Neural progenitor cell (in vitro differentiated cells): ENCODE data around the gene CISD3. TPM values are rescaled to one million over a fixed set of nuclear protein-coding genes. Genes with fewer than 3 reads are reported as not detected.

Experiments
- DNase-seq: peaks from one replicate; pipeline ENCODE4 v3.0.0-alpha.2; 2016; ENCODE audit warnings: low spot score
- H2AFZ ChIP-seq: fragments of 200-600 bp; sonication (generic); replicated peaks from 2 replicates; pipeline ENCODE4 v1.6.1; 2016; ENCODE audit warnings: antibody characterized with exemption
- H3F3A ChIP-seq: fragments of 200-600 bp; sonication (generic); 2 replicates; pipeline ENCODE4 v1.6.1; 2016; ENCODE audit warnings: antibody characterized with exemption, low read depth
- H3K27ac ChIP-seq: fragments of 200-600 bp; sonication (generic); 2 replicates; pipeline ENCODE4 v1.5.1; 2016; ENCODE audit warnings: mild to moderate bottlenecking
- H3K27me3 ChIP-seq: fragments of 200-600 bp; sonication (generic); 2 replicates; pipeline ENCODE4 v1.6.1; 2016; ENCODE audit warnings: mild to moderate bottlenecking, moderate library complexity
- H3K36me3 ChIP-seq: fragments of 200-600 bp; sonication (generic); 2 replicates; pipeline ENCODE4 v1.5.1; 2016
- H3K4me1 ChIP-seq: fragments of 200-600 bp; sonication (generic); 2 replicates; pipeline ENCODE4 v1.6.1; 2016; ENCODE audit warnings: mixed run types
- H3K4me2 ChIP-seq: fragments of 200-600 bp; sonication (generic); 2 replicates; pipeline ENCODE4 v1.6.1; 2016
- H3K4me3 ChIP-seq: fragments of 200-600 bp; sonication (generic); 2 replicates; pipeline ENCODE4 v1.5.1; 2016
- H3K79me2 ChIP-seq: fragments of 200-600 bp; sonication (generic); 2 replicates; pipeline ENCODE4 v1.6.1; 2016; ENCODE audit warnings: low read depth
- H3K9ac ChIP-seq: fragments of 200-600 bp; sonication (generic); 2 replicates; pipeline ENCODE4 v1.6.1; 2016
- H3K9me3 ChIP-seq: fragments of 200-600 bp; sonication (generic); 2 replicates; pipeline ENCODE4 v1.5.1; 2016; ENCODE audit warnings: low read depth
- H4K20me1 ChIP-seq: fragments of 200-600 bp; sonication (generic); 2 replicates; pipeline ENCODE4 v1.6.1; 2016; ENCODE audit warnings: low read depth
- H3K27ac Mint-ChIP-seq: 3 replicates; pipeline ENCODE4 v1.8.0; 2021; ENCODE audit warnings: mixed read lengths
- H3K27me3 Mint-ChIP-seq: 2 replicates; pipeline ENCODE4 v1.8.0; 2022; ENCODE audit warnings: low read depth, mild to moderate bottlenecking, inconsistent platforms, moderate library complexity, mixed read lengths; ENCODE audit not compliant: insufficient read depth
- H3K36me3 Mint-ChIP-seq: 3 replicates; pipeline ENCODE4 v1.8.0; 2021; ENCODE audit warnings: mixed read lengths
- H3K4me1 Mint-ChIP-seq: 3 replicates; pipeline ENCODE4 v1.8.0; 2021; ENCODE audit warnings: mixed read lengths
- H3K4me3 Mint-ChIP-seq: 3 replicates; pipeline ENCODE4 v1.8.0; 2021; ENCODE audit warnings: mild to moderate bottlenecking, moderate library complexity, mixed read lengths
- H3K9me3 Mint-ChIP-seq: 3 replicates; pipeline ENCODE4 v1.8.0; 2020; ENCODE audit warnings: mixed read lengths
- EZH2 ChIP-seq: fragments of 200-600 bp; sonication (generic); IDR thresholded peaks from 2 replicates; pipeline ENCODE4 v1.6.1; 2017; ENCODE audit warnings: antibody characterized with exemption, mild to moderate bottlenecking, moderate library complexity
- EZH2phosphoT487 ChIP-seq: fragments of 200-600 bp; sonication (generic); IDR thresholded peaks from 2 replicates; pipeline ENCODE4 v1.6.1; 2017; ENCODE audit warnings: antibody characterized with exemption
- total RNA-seq: library from RNA; depleted of rRNA; stranded (reverse); fragments of >200 nt; gene quantifications from 2 replicates; pipeline ENCODE4 v1.2.3, GENCODE V29; 2015; ENCODE audit warnings: low replicate concordance
- TF ChIP-seq, protein P1 (sequence below): fragments of 200-600 bp; sonication (generic); IDR thresholded peaks from 2 replicates; pipeline ENCODE4 v1.5.1; 2017; ENCODE audit warnings: antibody characterized with exemption, mild to moderate bottlenecking

The CISD3 gene
- total RNA-seq, 1 donor from 2014 or later, result 0.60 TPM

DNA sequence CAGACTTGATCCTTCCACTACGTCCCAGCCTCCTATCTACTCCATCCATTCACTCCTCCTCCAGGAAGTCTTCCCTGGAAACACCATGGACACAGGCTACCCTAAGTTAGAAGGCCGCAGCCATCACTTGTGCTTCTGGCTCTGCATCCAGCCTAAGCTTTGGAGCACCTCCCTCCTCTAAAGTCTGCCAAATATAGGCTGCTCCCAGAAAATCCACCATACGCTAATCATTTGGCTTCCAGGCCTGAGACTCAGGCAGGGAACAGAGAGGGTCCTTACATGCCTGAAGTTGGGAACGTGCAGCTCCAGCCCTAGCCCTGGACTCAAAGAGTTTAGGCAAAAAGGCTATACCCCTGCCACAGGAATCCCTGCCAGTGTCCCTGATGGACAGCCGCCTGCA, 11.3 kb downstream of the CISD3 start:
- Histone ChIP-seq H3K79me2 (peaks cover 79% of the 10 kb centered on the region), H3K4me1 (peaks cover 12% of the 10 kb centered on the region), H3K27me3 (no peaks in the 10 kb centered on the region), H3F3A (peaks cover 17% of the 10 kb centered on the region), H3K9me3 (no peaks in the 10 kb centered on the region), H3K27ac (no peak overlapping the region), H2AFZ (no peak overlapping the region), H3K4me2 (no peak overlapping the region), H3K4me3 (no peak overlapping the region), H3K9ac (no peak overlapping the region), H4K20me1 (peaks cover 96% of the 10 kb centered on the region), H3K36me3 (no peaks in the 10 kb centered on the region)
- TF ChIP-seq EZH2phosphoT487 (no peak), EZH2 (no peak)
- TF ChIP-seq, protein P1, sequence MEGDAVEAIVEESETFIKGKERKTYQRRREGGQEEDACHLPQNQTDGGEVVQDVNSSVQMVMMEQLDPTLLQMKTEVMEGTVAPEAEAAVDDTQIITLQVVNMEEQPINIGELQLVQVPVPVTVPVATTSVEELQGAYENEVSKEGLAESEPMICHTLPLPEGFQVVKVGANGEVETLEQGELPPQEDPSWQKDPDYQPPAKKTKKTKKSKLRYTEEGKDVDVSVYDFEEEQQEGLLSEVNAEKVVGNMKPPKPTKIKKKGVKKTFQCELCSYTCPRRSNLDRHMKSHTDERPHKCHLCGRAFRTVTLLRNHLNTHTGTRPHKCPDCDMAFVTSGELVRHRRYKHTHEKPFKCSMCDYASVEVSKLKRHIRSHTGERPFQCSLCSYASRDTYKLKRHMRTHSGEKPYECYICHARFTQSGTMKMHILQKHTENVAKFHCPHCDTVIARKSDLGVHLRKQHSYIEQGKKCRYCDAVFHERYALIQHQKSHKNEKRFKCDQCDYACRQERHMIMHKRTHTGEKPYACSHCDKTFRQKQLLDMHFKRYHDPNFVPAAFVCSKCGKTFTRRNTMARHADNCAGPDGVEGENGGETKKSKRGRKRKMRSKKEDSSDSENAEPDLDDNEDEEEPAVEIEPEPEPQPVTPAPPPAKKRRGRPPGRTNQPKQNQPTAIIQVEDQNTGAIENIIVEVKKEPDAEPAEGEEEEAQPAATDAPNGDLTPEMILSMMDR, result no peak
- no peaks in the 10 kb centered on the region for H3K9me3 Mint-ChIP-seq
- no peak for DNase-seq
- H3K4me3 Mint-ChIP-seq, result peak overlapping the region; percentile 25
- peaks cover 12% of the 10 kb centered on the region for H3K36me3 Mint-ChIP-seq
- peaks cover 50% of the 10 kb centered on the region for H3K4me1 Mint-ChIP-seq
- H3K27me3 Mint-ChIP-seq, result peaks cover 8% of the 10 kb centered on the region
- no peak overlapping the region for H3K27ac Mint-ChIP-seq

- Histone ChIP-seq H3K4me3 (no peak overlapping the region), H3K9me3 (no peaks in the 10 kb centered on the region), H3F3A (peaks cover 14% of the 10 kb centered on the region), H2AFZ (no peak overlapping the region), H3K4me1 (peaks cover 17% of the 10 kb centered on the region), H3K36me3 (no peaks in the 10 kb centered on the region), H4K20me1 (peaks cover 98% of the 10 kb centered on the region), H3K27ac (no peak overlapping the region), H3K4me2 (no peak overlapping the region), H3K9ac (peak overlapping the region; percentile 32), H3K79me2 (peaks cover 84% of the 10 kb centered on the region), H3K27me3 (no peaks in the 10 kb centered on the region)
- Mint-ChIP-seq H3K27ac (peak overlapping the region; percentile 76), H3K9me3 (no peaks in the 10 kb centered on the region), H3K4me1 (peaks cover 54% of the 10 kb centered on the region), H3K27me3 (peaks cover 8% of the 10 kb centered on the region), H3K4me3 (peak overlapping the region; percentile 9), H3K36me3 (peaks cover 12% of the 10 kb centered on the region)
- TF ChIP-seq EZH2phosphoT487, result no peak
- TF ChIP-seq, protein P1, result no peak
- TF ChIP-seq EZH2, result no peak
- no peak for DNase-seq
Measured at GRCh38 chr17:38741921-38742410, 11.8 kb downstream of the CISD3 start.

DNA sequence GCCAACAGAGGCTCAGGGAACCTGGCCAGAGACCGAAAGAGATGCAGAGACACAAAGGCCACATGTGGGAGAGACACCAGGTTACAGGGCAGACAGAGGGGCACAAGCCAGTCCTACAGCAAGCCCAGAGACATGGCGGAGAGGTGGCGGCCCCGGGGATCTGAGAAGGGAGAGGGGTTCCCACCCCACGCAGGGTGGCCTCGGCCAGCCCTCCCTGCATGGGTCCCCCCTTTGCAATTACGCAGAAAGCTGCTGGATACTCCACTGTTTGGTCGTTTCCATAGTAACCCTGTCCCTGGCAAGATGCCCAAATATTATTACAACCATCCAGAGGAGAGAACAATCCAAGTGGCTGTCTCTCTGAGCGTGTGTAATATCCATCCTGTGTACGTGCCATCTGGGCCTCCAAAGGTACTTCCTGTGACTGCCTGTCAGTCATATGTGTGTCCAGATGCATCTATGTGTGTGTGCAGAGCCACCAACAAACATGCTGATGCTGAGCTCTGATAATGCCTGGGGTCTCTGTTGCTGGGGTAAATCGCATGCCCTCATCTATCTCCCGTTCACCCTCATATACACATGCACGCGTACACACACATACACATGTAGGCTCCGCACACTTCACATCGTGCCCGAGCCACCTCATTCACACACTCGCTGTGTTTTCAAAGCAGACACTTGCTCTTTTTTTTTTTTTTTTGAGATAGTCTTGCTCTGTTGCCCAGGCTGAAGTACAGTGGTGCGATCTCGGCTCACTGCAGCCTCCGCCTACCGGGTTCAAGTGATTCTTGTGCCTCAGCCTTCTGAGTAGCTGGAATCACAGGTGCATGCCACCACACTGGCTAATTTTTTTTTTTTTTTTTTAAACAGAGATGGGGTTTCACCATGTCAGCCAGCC, 12.5 kb downstream of the CISD3 start:
- Mint-ChIP-seq H3K27ac (peak overlapping the region; percentile 76), H3K9me3 (no peaks in the 10 kb centered on the region)
- no peak overlapping the region for H2AFZ ChIP-seq

More for the DNA sequence above, 12.5 kb downstream of the CISD3 start:
- Histone ChIP-seq H3K4me3 (no peak overlapping the region), H3K36me3 (no peaks in the 10 kb centered on the region), H4K20me1 (peaks cover 97% of the 10 kb centered on the region), H3F3A (peaks cover 10% of the 10 kb centered on the region), H3K4me1 (peaks cover 17% of the 10 kb centered on the region), H3K79me2 (peaks cover 91% of the 10 kb centered on the region), H3K9ac (peak overlapping the region; percentile 32), H3K4me2 (no peak overlapping the region), H3K27ac (no peak overlapping the region), H3K9me3 (no peaks in the 10 kb centered on the region), H3K27me3 (no peaks in the 10 kb centered on the region)
- peaks cover 12% of the 10 kb centered on the region for H3K36me3 Mint-ChIP-seq
- TF ChIP-seq EZH2phosphoT487, result no peak
- TF ChIP-seq, protein P1, result no peak
- H3K4me3 Mint-ChIP-seq, result peak overlapping the region; percentile 9
- no peak for DNase-seq
- H3K4me1 Mint-ChIP-seq, result peaks cover 54% of the 10 kb centered on the region
- peaks cover 8% of the 10 kb centered on the region for H3K27me3 Mint-ChIP-seq
